ENCODE results near the gene RAB29.

- no peak for TF ChIP-seq CTCF (IDR thresholded peaks at IDR 0.05; ENCODE audit: insufficient read depth, low read length)
- no peak for TF ChIP-seq POLR2AphosphoS5 (IDR thresholded peaks at IDR 0.05; ENCODE audit: low read depth)
Observed at GRCh38 chr1:205729945-205730610, 45.2 kb downstream of the RAB29 start.
